Measurements from ENCODE around the gene C14orf180.

The C14orf180 gene

DNA sequence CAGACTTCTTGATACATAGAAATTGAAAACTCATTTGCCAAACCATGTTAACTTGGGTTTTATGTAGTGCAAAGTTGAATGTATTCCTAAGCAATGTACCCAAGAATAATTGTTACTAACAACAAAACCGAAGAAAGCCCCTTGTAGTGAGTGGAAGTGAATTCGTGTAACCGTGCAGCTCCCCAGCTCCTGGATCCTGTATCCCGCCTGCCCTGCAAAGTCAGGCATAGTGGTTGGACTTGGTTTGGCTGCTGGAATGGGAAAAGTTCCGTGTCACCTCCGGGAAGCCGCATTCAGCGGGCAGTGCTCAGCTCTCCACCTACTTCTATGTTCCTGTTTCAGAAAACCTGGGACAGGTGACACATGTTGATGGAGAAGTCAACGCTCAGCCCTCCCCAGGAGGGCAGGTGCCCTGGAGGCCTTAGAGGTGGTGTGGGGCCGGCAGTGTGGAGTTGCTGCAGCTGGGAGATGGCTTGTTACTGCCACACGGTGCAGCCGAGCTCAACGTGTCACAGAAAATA, 29.2 kb upstream of the C14orf180 start:
- no peak for DNase-seq (ENCODE audit: low read depth)

DNA sequence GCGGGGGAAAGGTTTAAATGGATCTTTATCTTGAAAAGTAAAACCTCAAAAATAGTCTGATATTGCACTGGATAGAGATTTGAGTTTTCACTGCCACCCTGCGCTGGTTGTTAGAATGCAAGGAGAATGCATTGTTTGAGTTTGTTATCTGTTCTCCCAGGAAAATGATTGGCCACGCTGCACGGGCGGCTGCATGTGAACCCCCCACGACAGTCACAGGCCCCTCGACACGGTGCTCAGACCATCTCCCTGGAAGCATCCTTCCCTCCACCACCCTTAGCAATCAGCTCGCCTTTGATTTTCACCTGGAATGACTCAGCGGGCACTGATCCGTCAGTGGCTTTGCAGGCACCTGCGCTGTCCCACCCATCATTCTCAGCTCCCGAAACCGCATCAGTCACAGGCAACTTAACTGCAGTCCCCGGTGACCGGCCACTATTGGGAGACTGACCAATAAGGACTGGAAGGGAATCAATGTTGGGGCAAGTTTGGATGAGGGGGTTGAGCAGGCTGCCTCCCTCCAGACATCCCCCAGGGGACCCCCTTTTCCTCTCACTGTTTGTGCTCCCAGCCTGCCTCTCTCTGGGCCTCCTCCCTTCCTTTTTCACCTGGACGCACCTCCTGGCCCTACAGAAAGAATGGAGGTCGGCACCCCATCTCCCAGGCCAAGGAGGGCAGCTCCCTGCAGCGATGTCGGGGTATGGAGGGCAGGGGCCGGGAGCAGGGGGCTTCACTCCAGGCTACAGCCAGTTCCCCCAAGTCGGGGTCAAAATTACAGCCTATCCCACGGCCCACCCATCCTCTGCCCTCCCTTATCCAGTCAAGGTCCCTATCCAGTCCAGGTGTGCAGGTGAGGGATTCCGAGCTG, 28.5 kb upstream of the C14orf180 start:
- DNase-seq (ENCODE audit: low read depth): no peak

DNA sequence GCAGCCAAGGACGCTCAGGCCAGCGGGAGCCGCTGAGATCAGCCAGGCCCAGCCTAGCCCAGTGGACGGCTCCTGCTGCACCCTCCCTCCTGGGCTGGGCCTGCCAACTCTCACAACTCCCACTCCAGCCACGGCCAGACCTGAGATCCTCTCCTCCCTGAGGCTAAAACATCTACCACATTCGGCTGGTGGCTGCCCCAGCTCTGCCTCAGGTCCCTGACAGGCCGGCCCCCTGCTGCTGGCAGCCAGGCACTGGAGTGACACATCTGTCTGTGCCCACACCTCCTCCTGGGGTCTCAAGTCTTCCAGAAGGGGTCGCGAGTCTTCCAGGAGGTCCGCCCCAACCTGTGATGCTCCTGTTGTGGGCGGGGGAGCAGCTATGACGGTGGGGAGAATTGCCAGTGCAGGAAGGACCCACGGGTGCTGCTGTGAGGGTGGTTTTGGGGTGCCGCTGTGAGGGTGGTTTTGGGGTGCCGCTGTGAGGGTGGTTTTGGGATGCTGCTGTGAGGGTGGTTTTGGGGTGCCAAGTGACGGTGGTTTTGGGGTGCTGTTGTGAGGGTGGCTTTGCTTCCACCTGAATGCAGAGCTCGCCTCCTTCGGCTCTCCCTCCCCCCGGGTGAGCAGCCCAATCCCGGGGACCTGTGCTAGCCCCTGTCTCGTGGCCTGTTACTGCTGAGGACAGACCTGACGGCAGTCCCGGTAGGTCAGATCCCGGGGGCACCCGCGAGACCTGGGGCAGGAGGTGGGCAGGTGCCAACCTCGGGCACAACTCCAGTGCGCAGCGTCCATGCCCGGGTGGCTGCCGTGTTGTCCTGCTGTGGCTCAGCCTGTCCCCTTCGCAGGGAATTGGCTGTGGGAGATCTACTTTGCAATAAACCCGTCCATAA, 27.5 kb upstream of the C14orf180 start:
- DNase-seq (ENCODE audit: low read depth): no peak

DNA sequence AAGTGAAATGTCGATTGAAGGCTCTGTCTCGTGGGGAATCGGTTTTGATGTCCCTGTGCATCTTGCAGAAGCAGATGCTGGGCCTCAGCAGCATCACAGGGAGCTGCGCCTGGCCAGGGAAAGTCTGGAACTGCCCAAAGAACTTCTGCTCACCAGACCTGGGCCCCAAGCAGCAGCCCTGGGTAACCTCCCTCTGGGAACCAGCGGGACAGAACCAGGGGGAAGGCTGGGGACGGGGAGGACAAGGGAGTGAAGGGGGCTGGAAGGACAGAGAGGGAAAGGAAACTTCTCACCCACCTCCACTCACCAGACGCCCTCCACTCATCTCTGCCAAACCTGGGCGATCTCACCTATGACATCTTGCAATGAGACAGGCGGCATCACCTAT, 26.8 kb upstream of the C14orf180 start:
- no peak for DNase-seq (ENCODE audit: low read depth)

DNA sequence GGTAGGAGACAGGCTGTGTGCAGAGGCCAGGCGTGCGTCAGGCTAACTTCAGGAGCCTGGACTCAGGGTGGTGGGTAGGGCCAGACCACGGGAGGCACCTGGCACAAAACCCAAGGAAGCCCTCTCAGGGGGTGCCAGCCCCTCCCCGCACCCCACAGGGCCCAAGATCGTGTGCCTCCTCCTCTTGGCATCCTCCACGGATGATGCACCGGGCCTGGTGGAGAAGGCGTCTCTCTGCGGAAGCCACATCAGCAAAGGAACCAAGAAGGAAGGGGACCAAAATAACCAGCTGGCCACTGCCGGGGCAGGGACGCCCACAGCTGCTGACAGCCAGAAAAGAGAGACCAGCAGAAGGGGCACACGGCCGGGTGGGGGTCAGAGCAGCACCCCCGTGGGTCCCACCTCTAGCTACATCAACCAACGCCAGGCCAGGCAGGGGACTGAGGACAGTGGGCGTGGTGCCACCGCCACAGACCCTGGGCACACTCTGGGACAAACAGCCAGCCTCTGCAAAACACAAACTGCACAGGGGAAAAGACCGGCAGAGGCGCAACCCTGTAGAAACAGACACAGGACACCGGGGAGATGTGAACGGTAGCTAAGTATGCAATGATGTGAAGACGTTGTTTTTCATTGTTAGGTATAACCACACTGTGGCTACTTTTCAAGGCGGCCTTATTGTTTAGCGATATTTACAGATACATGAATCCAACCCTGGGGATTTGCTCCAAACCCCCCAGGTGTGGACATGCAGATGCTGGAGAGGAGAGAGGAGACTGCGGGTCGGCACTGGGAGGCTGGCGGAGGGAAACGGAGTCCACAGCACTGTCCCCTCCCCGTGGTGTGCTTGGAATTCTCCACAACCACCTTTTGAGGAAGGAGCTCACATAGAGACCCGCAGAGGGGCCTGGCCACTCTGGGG, 26.1 kb upstream of the C14orf180 start:
- no peak for DNase-seq (ENCODE audit: low read depth)

DNA sequence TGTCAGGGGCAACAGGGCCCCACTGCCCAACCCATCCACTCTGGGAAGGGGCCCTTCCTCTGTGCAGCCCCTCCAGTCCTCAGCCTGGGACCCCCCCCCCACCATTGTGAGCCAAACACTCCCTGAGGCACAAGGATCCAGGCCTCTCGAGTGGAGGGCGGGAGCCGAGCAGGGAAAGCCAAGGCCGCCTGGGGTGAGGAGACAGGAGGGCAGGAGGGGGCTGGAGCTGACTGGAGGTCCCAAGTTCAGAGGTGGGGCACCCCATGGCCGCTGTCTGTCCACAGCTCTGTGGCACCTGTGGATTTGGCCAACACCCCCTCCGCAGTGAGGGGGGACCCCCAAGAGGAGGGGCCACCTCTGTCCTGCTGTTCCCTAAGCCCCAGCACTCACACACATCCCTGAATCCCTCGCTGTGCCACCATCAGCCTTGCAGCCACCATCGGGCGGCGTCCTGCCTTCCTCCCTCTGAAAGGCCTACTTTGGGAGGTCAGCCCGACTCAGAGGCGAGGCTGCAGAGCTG, 25.4 kb upstream of the C14orf180 start:
- DNase-seq (ENCODE audit: low read depth): no peak

DNA sequence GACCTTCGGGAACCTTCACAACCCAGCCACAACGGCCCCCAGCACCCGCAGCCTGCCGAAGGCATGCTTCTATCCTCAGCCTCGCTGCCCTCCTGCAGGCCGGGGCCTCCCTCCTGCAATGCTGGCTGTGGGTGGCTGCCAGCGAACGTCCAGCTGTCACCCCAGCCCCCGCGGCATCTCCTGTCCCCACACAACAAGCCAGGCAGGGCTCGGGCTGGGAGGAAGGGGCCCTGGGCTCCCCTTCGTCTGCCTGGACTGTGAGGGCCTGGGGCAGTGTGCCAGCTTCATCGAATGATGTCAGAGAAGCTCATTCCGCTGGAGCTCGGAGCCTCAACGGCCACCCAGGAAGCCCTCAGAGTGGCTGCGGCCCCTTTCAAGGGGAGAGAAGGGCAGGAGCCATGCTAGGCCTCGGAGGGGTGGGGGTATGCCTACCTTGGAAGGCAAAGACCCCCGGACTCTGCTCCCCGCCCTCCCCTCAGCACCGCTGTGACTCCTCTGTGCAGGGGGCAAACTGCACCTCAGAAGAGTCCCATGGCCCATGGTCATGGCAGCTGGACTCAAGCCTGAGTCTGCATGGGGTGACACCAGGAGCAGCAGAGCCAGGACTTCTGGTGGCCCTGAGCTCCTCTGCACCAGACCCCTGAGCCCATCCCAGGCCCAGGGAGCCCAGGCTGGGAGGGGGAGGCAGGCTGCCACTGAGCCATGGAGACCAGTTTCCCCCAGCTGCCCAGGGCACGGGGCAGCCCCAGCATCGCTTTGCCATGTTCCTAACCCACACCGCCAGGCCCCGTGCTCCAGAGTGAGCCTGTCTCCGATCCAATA, 24.7 kb upstream of the C14orf180 start:
- DNase-seq (ENCODE audit: low read depth): no peak

DNA sequence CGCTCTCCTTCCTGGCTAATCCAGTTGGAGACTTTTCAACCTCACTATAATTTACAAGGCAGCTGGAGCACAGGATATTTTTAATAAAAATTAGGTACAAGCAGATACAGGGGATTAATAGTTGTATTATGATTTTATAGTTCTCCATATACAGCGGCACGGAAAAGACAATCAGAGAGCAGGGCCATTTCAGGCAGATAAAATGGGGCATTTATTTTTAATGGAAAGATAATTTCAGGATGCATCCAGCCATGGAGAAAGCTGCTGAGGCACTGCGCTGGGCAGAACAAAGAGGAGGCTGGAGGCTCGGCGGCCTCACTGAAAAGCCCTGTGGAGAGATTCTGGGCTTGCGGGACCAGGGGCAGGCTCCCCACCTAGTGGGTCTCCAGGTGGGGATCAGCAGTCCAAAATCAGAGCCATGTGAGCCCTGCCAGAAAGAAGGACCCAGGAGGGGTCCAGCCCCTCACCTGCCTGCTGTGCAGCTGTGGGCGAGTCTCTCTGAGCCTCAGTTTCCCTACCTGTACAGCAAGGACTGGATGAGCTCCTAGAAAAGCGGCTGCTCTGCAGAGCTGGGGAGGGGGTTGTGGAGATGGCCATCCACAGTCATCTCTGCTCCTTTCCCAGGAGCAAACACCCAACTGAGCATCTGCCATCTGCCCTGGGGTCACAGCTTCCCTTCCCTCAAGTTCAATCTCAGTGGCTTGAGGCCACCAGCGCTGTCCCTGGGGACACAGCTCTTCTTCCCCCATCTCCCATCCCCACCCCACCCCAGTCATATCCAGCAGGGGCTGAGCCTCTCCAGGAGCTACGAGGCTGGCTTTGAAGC, 23.9 kb upstream of the C14orf180 start:
- no peak for DNase-seq (ENCODE audit: low read depth)

DNA sequence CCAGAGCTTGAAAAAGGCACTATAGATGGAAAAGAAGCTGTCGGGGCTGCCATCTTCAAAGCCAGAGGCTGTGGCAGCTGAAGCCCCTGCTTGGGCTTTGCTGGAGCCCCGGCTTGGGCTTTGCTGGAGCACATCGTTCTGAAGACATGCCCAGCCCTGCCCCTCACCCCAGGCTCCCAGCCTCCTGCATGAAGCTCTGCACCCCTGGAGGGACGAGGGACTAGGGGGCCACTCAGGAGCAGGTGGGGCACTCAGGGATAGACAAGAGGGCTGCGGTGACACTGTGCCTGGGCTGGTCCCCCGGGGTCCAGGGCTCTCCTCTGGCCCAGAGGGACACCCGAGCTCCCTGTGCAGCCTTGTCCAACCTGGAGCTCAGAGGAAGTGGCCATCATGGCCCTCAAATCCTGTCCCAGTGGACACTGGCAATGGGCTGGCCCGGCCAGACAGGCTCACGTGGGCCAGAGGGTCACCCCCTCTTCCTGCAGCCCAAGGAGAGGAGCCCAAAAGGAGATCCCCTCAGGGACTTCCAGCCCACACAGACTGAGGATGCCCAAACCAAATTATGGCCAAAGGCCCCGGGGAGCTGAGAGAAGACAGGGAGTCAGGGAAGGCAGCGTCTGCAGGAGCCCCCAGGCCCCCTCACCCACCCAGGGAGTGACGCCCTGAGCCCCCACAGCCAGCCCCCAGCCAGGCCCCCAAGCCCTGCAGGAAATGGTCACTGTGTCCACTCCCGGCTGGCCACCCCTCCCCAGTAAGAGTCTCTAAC, 23.1 kb upstream of the C14orf180 start:
- DNase-seq (ENCODE audit: low read depth): no peak

DNA sequence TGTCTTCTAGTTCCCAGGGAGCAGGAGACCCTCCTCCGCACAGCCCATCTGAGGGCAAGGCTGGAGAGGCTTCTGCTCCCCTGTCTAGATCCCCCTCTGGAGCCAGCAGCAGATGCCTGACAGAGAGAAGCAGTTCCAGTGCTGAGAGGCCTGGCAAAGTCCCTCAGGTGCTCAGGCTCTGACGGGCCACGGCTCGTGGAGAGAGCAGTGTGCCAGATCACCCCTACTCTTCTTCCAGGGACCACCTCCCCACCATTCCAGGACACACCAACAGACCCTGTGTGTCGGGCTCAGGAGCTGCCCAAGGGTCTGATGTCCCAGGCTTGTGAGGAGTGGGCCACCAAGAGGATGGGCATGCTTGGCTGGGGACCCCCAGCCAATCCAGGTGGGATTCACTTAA, 22.5 kb upstream of the C14orf180 start:
- no peak for DNase-seq (ENCODE audit: low read depth)

DNA sequence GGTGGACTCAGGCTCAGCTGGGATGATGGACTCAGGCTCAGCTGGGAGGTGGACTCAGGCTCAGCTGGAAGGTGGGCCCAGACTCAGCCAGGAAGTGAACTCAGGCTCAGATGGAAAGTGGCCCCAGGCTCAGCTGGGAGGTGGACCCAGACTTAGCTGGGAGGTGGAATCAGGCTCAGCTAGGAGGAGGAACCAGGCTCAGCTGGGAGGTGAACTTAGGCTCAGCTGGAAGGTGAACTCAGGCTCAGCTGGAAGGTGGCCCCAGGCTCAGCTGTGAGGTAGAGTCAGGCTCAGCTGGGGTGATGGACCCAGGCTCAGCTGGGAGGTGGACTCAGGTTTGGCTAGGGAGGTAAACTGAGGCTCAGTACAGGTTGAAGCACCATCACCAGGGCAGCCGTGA, 21.8 kb upstream of the C14orf180 start:
- DNase-seq (ENCODE audit: low read depth): no peak

DNA sequence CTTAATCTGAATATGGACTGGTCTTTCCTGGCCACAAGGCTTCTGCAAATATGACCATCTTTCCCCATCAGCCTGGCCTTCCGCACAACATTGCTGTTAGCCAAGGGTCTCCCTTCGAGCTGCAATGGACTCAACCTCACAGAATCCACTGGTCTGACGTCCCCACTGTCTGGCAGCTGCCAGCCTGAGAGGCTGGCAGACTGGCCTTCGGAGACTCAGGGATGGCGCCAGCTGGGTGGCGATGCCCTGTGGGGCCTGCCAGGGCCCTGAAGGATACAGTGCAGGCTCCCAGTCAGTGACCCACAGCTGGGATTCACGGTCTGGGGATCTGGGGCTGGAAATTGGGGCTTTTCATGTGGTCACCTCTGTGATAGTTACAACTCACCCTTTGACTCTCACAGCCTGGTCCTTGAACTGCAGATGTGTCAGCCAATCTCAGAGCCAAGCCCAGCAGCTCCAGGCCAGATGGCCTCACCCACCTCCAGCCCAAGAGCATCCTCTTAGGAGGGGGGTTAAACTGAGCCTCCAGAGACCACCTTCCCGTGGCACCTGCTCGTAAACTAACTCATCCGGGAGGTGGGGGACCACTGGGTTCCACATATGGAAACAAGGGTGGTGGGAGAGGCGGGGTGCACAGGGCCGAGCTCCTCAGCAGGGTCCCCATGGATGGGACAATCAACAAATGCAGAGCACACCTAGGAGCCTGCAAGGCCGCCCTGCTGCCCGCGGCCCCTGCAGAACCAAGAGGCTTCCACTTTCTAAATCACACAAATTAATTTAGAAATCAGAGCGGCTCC, 21.1 kb upstream of the C14orf180 start:
- DNase-seq (ENCODE audit: low read depth): no peak

DNA sequence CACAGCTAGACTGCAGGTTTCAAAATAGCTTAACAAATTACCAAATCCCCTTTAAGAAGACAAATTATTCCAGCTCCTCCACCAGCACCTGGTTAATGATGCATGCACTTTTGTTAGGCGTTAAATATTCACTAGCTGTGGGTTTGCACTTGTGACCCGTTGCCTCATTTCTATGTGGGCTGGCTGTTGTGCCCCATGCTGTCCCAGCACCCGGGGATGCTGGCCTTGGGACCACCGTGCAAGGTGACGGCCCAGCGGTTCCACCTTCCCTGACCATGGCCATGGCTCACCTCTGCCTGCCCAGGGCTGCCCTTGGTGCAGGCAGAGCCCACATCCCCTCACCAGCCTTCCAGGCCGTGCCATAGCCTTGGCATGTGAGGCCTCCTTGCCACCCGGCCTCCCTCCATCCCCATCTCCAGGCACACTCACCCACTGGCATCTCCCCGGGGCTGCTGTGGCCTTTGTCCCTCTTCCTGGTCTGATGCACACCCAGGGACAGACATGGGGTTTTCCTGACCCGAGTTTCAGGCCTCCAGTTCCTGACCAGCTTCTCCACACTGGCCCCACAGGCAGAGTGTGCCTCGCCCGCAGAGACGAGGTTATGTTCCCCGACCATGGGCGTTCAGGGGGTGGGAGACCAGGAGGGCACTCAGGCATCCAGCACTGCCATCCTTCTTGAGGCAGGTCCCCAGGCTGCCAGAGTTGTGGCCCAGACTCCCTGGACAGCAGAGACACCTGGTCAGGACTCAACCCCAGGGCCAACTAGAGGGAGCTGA, 20.3 kb upstream of the C14orf180 start:
- no peak for DNase-seq (ENCODE audit: low read depth)

DNA sequence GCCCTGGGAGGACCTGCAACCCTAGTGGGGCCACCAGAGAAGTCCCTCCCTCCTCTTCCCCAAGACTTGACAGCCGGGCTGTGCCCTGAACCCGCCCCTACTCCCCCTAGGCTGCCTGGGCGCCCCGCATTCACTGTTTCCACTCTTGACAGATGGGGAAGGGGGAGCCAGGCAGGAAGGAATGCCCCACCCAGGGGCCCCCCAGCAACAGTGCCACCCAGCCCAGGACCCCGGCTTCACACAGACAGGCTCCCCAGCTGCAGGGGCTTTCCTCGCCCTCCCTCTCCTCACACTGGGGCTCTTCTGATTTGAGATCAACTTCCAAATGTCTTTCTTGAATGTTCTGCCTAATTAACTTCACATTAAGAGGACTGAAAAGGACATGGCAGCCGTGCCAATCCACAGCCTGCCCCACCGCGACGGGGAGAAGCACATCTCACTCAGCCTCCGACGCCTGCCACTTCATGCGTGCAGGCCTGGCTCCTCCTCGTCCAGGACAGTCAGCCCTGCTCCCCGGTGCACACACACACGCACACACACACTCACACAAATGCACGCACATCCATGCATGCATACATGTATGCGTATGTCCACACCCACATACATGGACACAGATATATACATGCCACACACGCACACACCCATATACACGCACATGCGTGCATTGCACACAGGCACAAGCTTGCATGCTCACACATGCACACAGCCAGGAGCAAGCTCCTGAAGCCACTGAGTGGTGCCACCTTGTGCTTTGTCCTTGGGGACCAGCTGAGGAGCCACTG, 19.6 kb upstream of the C14orf180 start:
- DNase-seq (ENCODE audit: low read depth): no peak

DNA sequence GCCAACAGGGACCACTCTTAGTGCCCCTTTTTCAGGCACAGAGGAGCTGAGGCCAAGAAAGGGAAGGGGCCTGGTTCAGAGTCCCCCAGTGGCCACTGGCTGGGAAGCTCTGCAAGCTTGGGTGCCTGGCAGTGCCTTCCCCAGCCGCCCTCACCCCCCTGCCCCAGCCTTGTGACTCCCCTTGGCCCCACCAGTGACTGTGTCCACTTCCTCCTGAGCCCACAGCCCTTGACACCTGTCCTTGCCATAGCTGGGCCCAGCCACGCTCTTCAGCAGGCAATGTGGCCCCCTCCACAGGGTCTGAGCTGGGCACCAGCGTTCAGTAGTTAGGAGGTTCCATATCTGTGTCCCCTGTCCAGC, 19.0 kb upstream of the C14orf180 start:
- DNase-seq (ENCODE audit: low read depth): no peak

DNA sequence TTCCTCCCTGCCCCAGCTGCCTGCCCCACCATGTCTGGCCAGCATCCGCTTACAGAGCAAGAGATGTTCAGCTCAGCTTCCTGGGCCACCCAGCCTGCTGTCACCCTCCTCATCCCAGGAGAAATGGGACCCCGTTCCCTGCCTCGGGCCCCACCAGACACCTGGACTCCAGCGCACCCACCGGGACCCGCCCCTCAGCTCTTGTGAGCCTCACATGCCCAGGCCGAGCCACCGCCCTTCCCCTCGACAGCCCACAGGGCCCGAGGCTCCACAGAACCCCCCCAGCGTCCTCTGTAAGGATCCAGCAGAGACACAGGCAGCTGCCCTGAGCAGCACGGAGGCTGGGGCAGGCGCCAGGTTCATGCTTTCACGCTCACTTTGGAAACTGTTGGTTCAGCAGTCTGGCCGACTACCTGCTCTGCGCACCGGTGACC, 18.4 kb upstream of the C14orf180 start:
- DNase-seq (ENCODE audit: low read depth): no peak

All from CMK (cell line).